Measurements from ENCODE around the gene MESD. TPM values are rescaled to one million over a fixed set of nuclear protein-coding genes. Genes with fewer than 3 reads are reported as not detected.

Gene MESD
- total RNA-seq, 1 donor from 2014 or later = 13.5 TPM

GRCh38 chr15:81021321-81021720, 31.7 kb upstream of the MESD start:
- Histone ChIP-seq H3K4me1 (peaks cover 52% of the 10 kb centered on the region), H3K4me3 (no peak overlapping the region), H3K9me3 (replicated peaks) (no peaks in the 10 kb centered on the region), H3K36me3 (no peaks in the 10 kb centered on the region), H3K27ac (replicated peaks) (no peak overlapping the region), H3K27me3 (ENCODE audit: low read depth) (no peaks in the 10 kb centered on the region)
- intact Hi-C loops (cut with micrococcal nuclease) = no loop called here
- no peak for DNase-seq
- TF ChIP-seq CTCF (IDR thresholded peaks at IDR 0.05; ENCODE audit: borderline replicate concordance) = no peak

GRCh38 chr15:81018197-81018596, 28.6 kb upstream of the MESD start:
- no peak for DNase-seq
- intact Hi-C loops (cut with micrococcal nuclease) = no loop called here
- TF ChIP-seq CTCF (IDR thresholded peaks at IDR 0.05; ENCODE audit: borderline replicate concordance) = no peak

GRCh38 chr15:81016489-81017068, 27.0 kb upstream of the MESD start:
- Histone ChIP-seq H3K27ac (replicated peaks) (peak overlapping the region; percentile 68), H3K4me3 (no peak overlapping the region), H3K9me3 (replicated peaks) (no peaks in the 10 kb centered on the region), H3K4me1 (peaks cover 61% of the 10 kb centered on the region), H3K27me3 (ENCODE audit: low read depth) (no peaks in the 10 kb centered on the region), H3K36me3 (no peaks in the 10 kb centered on the region)
- no peak for TF ChIP-seq CTCF (IDR thresholded peaks at IDR 0.05; ENCODE audit: borderline replicate concordance)
- intact Hi-C loops (cut with micrococcal nuclease) = no loop called here
- DNase-seq = no peak

More at GRCh38 chr15:81018197-81018596, 28.6 kb upstream of the MESD start:
- Histone ChIP-seq H3K36me3 (no peaks in the 10 kb centered on the region), H3K27me3 (ENCODE audit: low read depth) (no peaks in the 10 kb centered on the region), H3K27ac (replicated peaks) (peak overlapping the region; percentile 68), H3K9me3 (replicated peaks) (no peaks in the 10 kb centered on the region), H3K4me1 (peaks cover 51% of the 10 kb centered on the region), H3K4me3 (no peak overlapping the region)

- no peaks in the 10 kb centered on the region for H3K36me3 ChIP-seq
- no peak for DNase-seq
- H3K27me3 ChIP-seq (ENCODE audit: low read depth) = no peaks in the 10 kb centered on the region
- no peaks in the 10 kb centered on the region for H3K9me3 ChIP-seq (replicated peaks)
- TF ChIP-seq CTCF (IDR thresholded peaks at IDR 0.05; ENCODE audit: borderline replicate concordance) = no peak
- intact Hi-C loops (cut with micrococcal nuclease) = no loop called here
- peaks cover 69% of the 10 kb centered on the region for H3K4me1 ChIP-seq
- no peak overlapping the region for H3K4me3 ChIP-seq
- H3K27ac ChIP-seq (replicated peaks) = peak overlapping the region; percentile 68
Observed at GRCh38 chr15:81015621-81016488, 26.2 kb upstream of the MESD start.

- Histone ChIP-seq H3K4me1 (peaks cover 81% of the 10 kb centered on the region), H3K27ac (replicated peaks) (peak overlapping the region; percentile 68), H3K36me3 (no peaks in the 10 kb centered on the region), H3K9me3 (replicated peaks) (no peaks in the 10 kb centered on the region), H3K27me3 (ENCODE audit: low read depth) (no peaks in the 10 kb centered on the region), H3K4me3 (no peak overlapping the region)
- DNase-seq = no peak
- TF ChIP-seq CTCF (IDR thresholded peaks at IDR 0.05; ENCODE audit: borderline replicate concordance) = no peak
- intact Hi-C loops (cut with micrococcal nuclease) = no loop called here
Observed at GRCh38 chr15:81014446-81015093, 25.0 kb upstream of the MESD start.
